ENCODE data around the gene ZBTB12.
A peak's percentile ranks its signal among the peaks of the same experiment; 100 is the strongest.

ZBTB12 gene

DNA sequence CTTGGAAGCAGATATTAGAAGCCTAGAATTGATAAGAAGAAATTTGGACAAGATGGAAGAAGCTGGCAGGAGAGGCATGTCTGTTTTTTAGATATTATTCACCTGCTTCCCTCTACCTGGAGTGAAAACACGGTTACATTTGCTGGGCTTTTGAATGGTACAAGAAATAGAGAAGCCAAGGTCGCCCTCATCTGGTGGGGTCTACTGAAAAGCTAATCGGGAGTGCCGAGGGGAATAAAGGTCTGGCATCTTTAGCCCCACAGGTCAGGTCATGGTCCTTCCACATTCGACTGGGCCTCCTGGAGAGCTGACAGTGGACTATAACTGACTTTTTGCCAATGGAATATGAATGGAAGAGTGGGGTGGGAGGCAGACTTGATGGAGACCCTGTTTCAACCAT lies 21.1 kb upstream of the ZBTB12 start:
- no peak overlapping the region for H3K4me3 ChIP-seq (ENCODE audit: low read length)
- no peak for DNase-seq (ENCODE audit: low read depth)
- TF ChIP-seq, protein P1, sequence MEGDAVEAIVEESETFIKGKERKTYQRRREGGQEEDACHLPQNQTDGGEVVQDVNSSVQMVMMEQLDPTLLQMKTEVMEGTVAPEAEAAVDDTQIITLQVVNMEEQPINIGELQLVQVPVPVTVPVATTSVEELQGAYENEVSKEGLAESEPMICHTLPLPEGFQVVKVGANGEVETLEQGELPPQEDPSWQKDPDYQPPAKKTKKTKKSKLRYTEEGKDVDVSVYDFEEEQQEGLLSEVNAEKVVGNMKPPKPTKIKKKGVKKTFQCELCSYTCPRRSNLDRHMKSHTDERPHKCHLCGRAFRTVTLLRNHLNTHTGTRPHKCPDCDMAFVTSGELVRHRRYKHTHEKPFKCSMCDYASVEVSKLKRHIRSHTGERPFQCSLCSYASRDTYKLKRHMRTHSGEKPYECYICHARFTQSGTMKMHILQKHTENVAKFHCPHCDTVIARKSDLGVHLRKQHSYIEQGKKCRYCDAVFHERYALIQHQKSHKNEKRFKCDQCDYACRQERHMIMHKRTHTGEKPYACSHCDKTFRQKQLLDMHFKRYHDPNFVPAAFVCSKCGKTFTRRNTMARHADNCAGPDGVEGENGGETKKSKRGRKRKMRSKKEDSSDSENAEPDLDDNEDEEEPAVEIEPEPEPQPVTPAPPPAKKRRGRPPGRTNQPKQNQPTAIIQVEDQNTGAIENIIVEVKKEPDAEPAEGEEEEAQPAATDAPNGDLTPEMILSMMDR (IDR thresholded peaks at IDR 0.05; ENCODE audit: insufficient read depth, low read depth, low read length, missing control alignments): no peak

DNA sequence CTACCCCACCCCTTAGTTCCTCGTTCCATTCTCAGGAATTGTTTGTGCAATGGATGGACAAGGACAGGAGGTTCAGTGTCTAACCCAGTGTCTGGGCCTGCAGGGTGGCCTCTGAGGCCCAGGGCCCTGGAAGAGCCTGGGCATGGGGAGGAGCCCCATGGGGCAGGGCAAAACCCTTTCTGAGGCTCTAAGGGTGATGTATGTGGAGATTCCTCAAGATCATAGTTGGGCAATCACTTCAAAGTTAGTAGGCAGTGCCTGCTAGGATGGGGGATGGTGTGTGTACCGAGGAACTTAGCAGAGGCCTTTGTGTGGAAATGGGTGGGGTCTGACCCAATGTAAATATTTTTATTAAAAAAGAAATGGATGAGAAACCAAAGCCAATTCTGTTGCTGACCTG lies 18.9 kb upstream of the ZBTB12 start:
- TF ChIP-seq, protein P1 (IDR thresholded peaks at IDR 0.05; ENCODE audit: insufficient read depth, low read depth, low read length, missing control alignments): no peak
- peak; percentile 50 for DNase-seq (ENCODE audit: low read depth)
- H3K4me3 ChIP-seq (ENCODE audit: low read length): no peak overlapping the region

DNA sequence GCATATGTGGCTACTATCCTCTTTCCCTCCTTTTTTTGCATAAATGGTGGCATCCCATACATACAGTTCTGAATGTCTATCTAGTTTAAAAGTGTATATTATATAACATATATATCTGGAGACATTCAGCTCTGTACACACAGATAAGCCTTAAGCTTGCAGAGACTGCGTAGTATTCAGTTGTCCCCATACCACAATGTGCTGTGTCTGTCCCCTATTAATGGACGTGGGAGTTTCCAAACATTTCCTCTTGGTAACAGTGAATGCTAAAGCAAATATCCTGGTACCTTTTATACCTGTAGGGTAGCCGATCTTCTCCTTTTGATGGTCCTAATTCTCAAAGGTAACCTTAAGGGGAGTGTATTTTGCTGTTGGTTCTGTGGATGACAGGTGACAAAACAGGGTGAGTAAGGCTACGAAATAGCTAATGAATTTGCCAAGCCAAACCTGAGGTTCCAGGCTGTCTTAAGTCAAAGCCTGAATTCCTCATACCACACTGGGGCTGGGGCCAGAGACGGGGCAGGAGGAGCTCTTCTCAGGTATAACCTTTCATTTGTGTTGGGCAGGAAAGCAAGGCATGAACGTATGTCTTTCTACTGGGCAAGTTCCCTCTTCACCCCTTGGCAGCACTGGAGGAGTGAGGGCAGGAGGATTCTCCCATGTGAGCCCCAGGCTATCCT lies 17.9 kb upstream of the ZBTB12 start:
- no peak overlapping the region for H3K4me3 ChIP-seq (ENCODE audit: low read length)
- TF ChIP-seq, protein P1 (IDR thresholded peaks at IDR 0.05; ENCODE audit: insufficient read depth, low read depth, low read length, missing control alignments): no peak
- DNase-seq (ENCODE audit: low read depth): peak; percentile 54

DNA sequence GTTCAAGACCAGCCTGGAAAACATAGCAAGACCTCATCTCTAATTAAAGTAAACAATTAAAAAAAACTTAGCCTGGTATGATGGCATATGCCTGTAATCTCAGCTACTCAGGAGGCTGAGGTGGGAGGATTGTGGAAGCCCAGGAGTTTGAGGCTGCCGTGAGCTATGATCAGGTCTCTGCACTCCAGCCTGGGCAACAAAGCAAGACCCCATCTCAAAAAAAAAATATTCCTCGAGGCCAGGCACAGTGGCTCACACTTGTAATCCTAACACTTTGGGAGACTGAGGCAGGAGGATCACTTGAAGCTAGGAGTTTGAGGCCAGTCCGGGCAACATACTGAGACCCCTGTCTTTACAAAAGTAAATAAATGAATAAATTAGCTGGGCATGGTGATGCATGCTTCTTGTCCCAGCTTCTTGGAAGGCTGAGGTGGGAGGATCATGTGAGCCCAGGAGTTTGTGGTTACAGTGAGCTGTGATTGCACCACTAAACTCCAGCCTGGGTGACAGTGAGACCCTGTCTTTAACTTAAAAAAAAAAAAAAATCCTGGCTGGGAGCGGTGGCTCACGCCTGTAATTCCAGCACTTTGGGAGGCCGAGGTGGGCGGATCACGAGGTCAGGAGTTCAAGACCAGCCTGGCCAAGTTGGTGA lies 16.3 kb upstream of the ZBTB12 start:
- DNase-seq (ENCODE audit: low read depth): no peak
- no peak overlapping the region for H3K4me3 ChIP-seq (ENCODE audit: low read length)
- TF ChIP-seq, protein P1 (IDR thresholded peaks at IDR 0.05; ENCODE audit: insufficient read depth, low read depth, low read length, missing control alignments): no peak

DNA sequence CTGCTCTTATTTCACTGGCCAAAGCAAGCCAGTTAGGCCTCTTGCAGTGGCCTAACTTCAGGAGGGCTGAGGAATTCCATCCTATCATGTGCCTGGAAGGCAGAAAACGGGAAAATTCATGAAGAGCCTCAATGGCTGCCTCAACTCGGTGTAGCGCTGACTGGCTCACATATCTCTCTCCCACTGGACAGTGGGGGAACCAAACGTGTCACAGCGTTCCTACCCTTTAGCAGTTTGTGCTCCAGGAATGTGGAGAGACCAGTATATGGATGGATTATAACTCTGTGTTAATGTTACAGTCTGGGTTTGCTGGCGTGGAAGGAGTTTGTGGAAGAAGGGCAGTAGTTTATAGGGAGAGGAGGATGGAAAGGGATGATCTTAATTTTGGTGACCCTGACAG lies 13.9 kb upstream of the ZBTB12 start:
- TF ChIP-seq, protein P1 (IDR thresholded peaks at IDR 0.05; ENCODE audit: insufficient read depth, low read depth, low read length, missing control alignments): no peak
- H3K4me3 ChIP-seq (ENCODE audit: low read length): no peak overlapping the region
- no peak for DNase-seq (ENCODE audit: low read depth)

DNA sequence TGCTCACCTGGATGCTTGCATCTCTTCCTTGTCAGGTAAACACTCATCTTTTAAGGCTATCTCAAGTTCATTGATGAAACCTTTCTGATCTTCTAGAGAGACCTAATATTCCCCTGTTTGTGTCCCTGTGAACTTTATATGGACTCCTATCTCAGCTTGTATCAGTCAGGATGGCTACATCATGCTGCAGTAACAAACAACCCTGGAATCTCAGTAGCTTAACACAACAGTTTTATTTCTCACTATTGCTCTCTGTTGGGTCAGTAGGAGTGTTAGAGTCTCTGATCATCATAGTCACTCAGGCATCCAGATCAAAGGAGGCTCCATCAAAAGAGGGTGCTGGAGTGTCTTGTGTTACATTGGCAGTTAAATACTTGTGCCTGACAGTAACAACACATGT lies 13.5 kb upstream of the ZBTB12 start:
- DNase-seq (ENCODE audit: low read depth): no peak
- TF ChIP-seq, protein P1 (IDR thresholded peaks at IDR 0.05; ENCODE audit: insufficient read depth, low read depth, low read length, missing control alignments): no peak
- H3K4me3 ChIP-seq (ENCODE audit: low read length): no peak overlapping the region
